Skeletal muscle tissue (tissue), 4 donors: ENCODE results near the gene CDKAL1. TPM values are rescaled to one million over a fixed set of nuclear protein-coding genes. Genes with fewer than 3 reads are reported as not detected.

Source experiments
- H3K27ac ChIP-seq: one replicate; pipeline ENCODE4 v1.7.0; 2013; ENCODE audit warnings: mild to moderate bottlenecking, low read depth, low read length, inconsistent platforms
- H3K27me3 ChIP-seq, 3 donors: one replicate each; pipeline ENCODE4 v1.7.0; 2013; ENCODE audit warnings: low read length in 3 of 3; ENCODE audit not compliant: control insufficient read depth in 3 of 3, insufficient read depth in 3 of 3
- H3K36me3 ChIP-seq, 3 donors: one replicate each; pipeline ENCODE4 v1.7.0; 2013; ENCODE audit warnings: low read length in 3 of 3; ENCODE audit not compliant: control insufficient read depth in 3 of 3, insufficient read depth in 3 of 3
- H3K4me1 ChIP-seq, 3 donors: one replicate each; pipeline ENCODE4 v1.7.0; 2013; ENCODE audit warnings: low read length in 3 of 3, mild to moderate bottlenecking in 3 of 3; ENCODE audit not compliant: control insufficient read depth in 3 of 3, insufficient read depth in 3 of 3
- H3K4me3 ChIP-seq, 3 donors: one replicate each; pipeline ENCODE4 v1.7.0; 2013; ENCODE audit warnings: low read length in 3 of 3
- H3K9ac ChIP-seq, 3 donors: one replicate each; pipeline ENCODE4 v1.7.0; 2013; ENCODE audit warnings: low read length in 3 of 3, mild to moderate bottlenecking in 3 of 3, moderate library complexity in 2 of 3, low read depth in 1 of 3
- H3K9me3 ChIP-seq, 3 donors: one replicate each; pipeline ENCODE4 v1.7.0; 2013; ENCODE audit warnings: low read length in 3 of 3; ENCODE audit not compliant: control insufficient read depth in 3 of 3
- total RNA-seq: library from RNA; depleted of rRNA; stranded (reverse); fragments of >200 nt; gene quantifications from one replicate; pipeline ENCODE4 v1.2.3, GENCODE V29; 2014
- donor health status: Osteomylitis.

Gene CDKAL1
- total RNA-seq, 1 donor from 2014 or later: 42.8 TPM

DNA sequence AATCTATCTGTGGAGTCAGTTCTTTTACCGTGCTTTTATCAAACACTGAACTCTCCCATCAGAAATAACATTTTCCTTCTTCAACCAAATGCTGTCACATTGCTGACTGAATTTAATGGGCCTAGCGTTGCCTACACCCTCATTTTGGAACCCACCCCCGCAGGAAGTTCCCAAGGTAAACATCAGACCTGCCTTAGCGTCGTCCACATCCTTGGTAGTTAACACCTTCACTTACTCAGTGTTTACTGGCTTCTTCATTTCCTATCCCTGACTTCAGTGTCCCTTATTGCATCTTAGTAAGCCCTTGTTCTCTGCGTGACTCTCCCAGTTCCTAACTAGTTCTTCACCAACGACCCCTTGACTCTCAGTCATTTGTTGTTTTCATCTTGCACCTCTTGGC, 567.9 kb downstream of the CDKAL1 start:
- Histone ChIP-seq H3K9ac (no peak overlapping the region), H3K4me1 (no peaks in the 10 kb centered on the region), H3K4me3 (no peak overlapping the region), H3K27ac (no peak overlapping the region), H3K9me3 (no peaks in the 10 kb centered on the region), H3K27me3 (no peaks in the 10 kb centered on the region), H3K36me3 (no peaks in the 10 kb centered on the region)

DNA sequence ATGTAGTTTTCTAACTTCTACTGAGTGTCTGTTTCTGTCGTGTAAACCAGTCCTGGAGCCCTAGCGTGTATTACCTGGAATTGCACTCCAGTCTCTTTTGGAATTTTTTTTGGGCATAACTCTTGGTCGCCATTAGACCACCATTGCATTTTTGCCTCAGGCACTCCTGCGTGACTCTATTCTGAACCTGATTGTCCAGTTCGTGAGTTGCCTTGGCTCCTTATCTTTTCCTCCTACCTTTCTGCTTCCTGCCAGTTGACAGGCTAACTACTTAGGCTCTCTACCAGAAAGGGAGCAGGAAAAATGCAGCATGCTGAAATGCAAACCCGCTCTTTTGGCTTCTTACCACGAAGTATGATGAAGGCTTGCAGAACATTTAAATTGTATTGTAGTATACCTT, 568.4 kb downstream of the CDKAL1 start:
- Histone ChIP-seq H3K36me3 (no peaks in the 10 kb centered on the region), H3K9me3 (no peaks in the 10 kb centered on the region), H3K27ac (no peak overlapping the region), H3K4me1 (no peaks in the 10 kb centered on the region), H3K4me3 (no peak overlapping the region), H3K9ac (no peak overlapping the region), H3K27me3 (no peaks in the 10 kb centered on the region)

DNA sequence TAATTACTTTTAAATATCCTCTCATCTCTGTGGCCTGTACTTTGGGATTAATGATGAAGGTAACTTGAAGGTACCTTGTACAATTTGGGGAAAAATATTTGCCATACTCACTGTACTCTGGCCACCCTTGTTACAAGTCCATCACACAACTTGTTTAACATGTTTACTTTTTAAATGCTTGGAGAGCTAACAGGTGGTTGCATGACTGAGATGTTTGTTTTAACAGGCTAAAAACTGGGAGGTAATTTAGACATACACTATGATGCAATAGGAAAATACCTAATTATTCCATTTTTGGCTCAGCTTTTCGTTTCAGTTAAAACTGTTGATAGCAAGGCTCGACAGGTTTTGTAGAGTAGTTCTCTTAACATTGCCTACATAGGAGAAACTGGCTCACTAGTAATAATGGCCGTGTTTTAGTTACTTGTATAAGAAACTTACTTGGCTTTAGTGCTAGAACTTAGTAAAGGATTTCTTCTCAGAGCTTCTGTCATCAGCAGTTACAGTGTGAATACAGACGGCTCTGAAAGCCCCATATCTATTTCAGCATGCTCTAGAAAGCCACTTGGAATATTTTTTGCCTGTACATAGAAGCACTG, 569.5 kb downstream of the CDKAL1 start:
- H3K4me1 ChIP-seq: no peaks in the 10 kb centered on the region
- H3K4me3 ChIP-seq: no peak overlapping the region
- H3K9ac ChIP-seq: no peak overlapping the region
- H3K36me3 ChIP-seq: no peaks in the 10 kb centered on the region
- H3K27ac ChIP-seq: no peak overlapping the region
- H3K9me3 ChIP-seq: no peaks in the 10 kb centered on the region
- H3K27me3 ChIP-seq: no peaks in the 10 kb centered on the region

DNA sequence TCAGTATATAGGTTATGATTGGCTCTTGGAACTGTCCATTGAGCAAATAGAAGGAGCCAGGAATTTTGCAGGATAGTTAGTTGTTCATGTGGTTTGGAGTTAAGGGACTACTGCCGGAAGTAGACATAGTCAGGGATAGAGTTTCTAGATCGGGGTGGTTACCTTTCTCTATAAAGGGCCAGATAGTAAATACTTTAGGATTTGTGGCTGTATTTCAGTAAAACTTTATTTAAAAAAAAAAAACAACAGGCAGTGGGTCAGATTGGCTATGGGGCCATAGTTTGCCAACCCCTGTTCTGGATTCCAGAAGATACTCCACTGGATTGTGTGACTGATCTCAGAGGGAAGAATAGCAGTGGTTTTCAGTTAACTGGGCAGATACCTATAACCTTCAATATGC, 570.0 kb downstream of the CDKAL1 start:
- Histone ChIP-seq H3K4me1 (no peaks in the 10 kb centered on the region), H3K9me3 (no peaks in the 10 kb centered on the region), H3K9ac (no peak overlapping the region), H3K4me3 (no peak overlapping the region), H3K27me3 (no peaks in the 10 kb centered on the region), H3K27ac (no peak overlapping the region), H3K36me3 (no peaks in the 10 kb centered on the region)

DNA sequence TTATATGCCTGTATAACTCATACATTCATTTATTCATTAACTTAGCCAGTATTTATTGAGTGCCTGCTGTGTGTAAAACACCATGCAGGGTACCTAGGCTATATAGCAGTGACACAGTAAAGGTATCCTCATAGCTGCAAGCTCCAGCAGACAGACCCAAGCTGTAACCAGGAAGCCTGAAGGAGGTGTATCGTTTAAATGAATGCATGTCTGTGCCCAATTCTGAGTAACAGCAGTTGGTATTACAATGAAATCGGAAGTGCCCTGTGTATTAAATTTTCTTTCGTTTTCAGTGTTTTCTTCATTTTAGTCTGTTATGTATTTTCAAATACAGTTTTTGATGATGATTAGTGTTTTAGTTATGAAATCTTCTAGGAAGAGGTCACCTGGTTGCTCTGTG, 573.5 kb downstream of the CDKAL1 start:
- Histone ChIP-seq H3K27ac (no peak overlapping the region), H3K9ac (no peak overlapping the region), H3K36me3 (no peaks in the 10 kb centered on the region), H3K4me3 (no peak overlapping the region), H3K4me1 (no peaks in the 10 kb centered on the region), H3K27me3 (no peaks in the 10 kb centered on the region), H3K9me3 (no peaks in the 10 kb centered on the region)

DNA sequence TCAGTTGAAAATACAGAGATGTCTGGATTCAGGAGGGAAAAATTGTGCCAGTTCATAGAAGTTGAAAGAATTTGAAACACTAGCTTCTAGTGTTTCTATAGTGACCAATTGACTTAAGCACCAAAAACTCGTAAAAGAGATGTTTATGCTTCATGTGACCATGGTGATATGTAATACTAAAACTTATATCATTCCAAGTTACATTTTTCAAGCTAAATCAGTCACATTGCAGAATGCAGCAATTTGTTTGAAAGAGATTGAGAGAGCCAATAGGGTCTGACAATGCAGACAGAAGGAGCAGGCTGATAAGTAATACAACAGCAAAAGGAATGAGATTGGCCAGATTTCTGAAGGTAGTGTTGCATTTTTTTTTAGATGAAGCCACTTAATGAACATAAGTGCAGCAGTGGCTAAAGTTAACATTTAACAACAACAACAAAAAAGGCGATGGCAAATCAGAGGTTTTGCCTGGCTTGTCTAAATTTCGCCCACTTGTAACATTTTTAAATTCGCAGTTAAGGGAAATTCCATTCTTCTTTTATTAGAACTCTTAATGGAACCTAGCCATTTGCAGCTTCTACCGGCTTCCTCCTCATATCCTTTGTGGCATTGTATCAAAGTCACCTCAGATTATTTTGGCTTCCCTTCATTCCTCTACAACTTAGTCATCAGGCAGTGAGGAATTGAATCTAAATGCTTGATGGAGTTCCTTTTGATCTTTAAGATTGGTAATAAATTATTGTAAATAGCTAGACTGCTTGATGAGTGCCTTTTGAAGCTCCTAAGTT, 575.3 kb downstream of the CDKAL1 start:
- Histone ChIP-seq H3K9ac (no peak overlapping the region), H3K27ac (no peak overlapping the region), H3K36me3 (no peaks in the 10 kb centered on the region), H3K4me1 (no peaks in the 10 kb centered on the region), H3K9me3 (no peaks in the 10 kb centered on the region), H3K4me3 (no peak overlapping the region), H3K27me3 (no peaks in the 10 kb centered on the region)

DNA sequence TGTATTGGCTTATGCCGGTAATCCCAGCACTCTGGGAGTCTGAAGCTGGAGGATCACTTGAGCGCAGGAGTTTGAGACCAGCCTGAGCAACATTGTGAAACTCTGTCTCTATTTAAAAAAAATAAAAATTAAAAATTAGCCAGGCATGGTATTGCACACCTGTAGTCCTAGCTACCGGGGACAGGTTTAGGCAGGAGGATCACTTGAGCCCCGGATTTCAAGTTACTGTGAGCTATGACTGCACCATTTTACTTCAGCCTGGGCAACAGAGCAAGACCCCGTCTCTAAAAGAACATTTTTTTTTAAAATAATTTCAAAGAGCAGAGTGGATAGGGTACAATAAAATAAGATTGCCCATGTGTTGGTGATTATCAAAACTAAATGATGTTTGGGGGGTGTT, 576.4 kb downstream of the CDKAL1 start:
- Histone ChIP-seq H3K27me3 (no peaks in the 10 kb centered on the region), H3K36me3 (no peaks in the 10 kb centered on the region), H3K4me1 (no peaks in the 10 kb centered on the region), H3K9me3 (no peaks in the 10 kb centered on the region), H3K4me3 (no peak overlapping the region), H3K27ac (no peak overlapping the region), H3K9ac (no peak overlapping the region)

DNA sequence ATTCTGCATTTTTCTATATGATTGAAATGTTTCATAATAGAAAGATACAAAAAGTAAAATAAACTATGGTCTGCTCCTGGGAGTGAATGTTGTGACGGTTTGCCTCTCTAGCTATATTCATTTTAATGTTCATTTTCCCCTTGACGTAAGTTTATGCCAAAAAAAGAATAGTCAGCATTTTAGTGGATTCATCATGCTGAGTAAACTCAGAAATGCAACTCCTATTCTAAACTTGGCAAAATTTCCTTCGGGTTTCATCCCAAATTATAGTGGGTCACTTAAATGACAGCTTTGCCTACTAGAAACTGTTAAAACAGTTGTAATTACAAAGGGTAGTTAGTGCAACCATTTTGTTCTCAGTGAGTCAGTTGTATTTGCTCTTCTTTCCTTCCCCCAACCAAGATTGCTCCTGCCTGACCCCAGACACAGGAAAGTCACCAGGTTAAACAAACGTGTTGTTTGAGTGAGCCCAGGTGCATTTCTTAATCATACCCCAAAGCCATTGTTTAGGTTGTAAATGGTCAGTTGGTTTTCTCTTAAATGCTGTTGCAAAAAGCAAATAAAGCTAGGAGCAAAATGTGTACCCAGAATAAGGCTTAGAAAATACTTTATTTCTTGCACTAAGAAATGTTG, 577.0 kb downstream of the CDKAL1 start:
- Histone ChIP-seq H3K4me3 (no peak overlapping the region), H3K9ac (no peak overlapping the region), H3K9me3 (no peaks in the 10 kb centered on the region), H3K27ac (no peak overlapping the region), H3K4me1 (no peaks in the 10 kb centered on the region), H3K27me3 (no peaks in the 10 kb centered on the region), H3K36me3 (no peaks in the 10 kb centered on the region)

DNA sequence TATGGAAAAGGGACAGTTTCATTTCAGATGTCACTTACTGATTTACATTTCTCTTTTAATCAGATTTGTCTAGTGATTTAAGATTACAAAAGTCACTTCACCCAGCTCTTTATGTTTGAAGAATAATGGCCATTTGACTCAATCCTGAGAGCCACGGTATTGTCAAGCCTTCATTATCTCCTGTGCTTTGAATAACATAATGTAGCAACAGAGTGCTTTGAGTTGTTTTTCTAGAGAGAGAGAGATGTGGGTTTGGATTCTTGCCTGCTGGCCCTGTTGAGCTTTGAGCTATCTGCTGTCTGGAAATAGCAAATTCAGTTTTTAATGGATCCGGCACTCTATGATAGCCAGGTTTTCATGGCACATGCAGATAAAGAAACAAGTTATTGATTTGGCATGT, 580.9 kb downstream of the CDKAL1 start:
- H3K9ac ChIP-seq: no peak overlapping the region
- no peaks in the 10 kb centered on the region for H3K9me3 ChIP-seq
- H3K4me3 ChIP-seq: no peak overlapping the region
- no peaks in the 10 kb centered on the region for H3K27me3 ChIP-seq
- H3K36me3 ChIP-seq: no peaks in the 10 kb centered on the region
- H3K4me1 ChIP-seq: no peaks in the 10 kb centered on the region
- no peak overlapping the region for H3K27ac ChIP-seq

DNA sequence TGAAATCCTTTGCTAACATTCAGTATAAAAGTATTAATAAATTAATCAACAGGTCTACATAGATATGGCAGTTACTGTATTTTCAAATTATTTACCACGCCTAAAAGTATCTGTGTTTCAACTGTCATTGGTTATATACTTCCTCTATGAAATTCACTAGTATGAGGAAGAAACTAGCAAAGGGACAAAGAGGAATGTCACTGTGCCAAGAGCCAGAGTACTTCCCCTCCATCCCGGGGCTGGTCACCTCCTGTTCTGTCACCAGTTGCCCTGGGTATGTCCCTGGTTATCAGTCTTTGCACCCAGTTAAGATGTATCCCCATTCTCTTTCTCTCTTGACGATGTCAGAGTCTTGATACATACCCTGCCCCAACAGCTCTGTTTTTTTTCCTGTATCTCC, 582.5 kb downstream of the CDKAL1 start:
- no peaks in the 10 kb centered on the region for H3K9me3 ChIP-seq
- H3K4me3 ChIP-seq: no peak overlapping the region

More for the DNA sequence above, 582.5 kb downstream of the CDKAL1 start:
- Histone ChIP-seq H3K27me3 (no peaks in the 10 kb centered on the region), H3K36me3 (no peaks in the 10 kb centered on the region), H3K9ac (no peak overlapping the region), H3K27ac (no peak overlapping the region), H3K4me1 (no peaks in the 10 kb centered on the region)
